SU-DHL-6 (cell line): Measurements from ENCODE around the gene GUCA2A.

Experiments
- H2AFZ ChIP-seq: fragments of 200-600 bp; sonication (generic); 2 replicates; pipeline ENCODE4 v1.6.1; 2014; ENCODE audit warnings: low read depth, mild to moderate bottlenecking, moderate library complexity, mixed read lengths, antibody characterized with exemption, low read length; ENCODE audit not compliant: severe bottlenecking
- H3F3A ChIP-seq: fragments of 200-600 bp; shearing (Covaris generic); 2 replicates; pipeline ENCODE4 v1.6.0; 2016; ENCODE audit warnings: antibody characterized with exemption, mild to moderate bottlenecking; ENCODE audit not compliant: insufficient read depth
- H3K27ac ChIP-seq: fragments of 200-600 bp; sonication (generic); 2 replicates; pipeline ENCODE4 v1.5.1; 2016; ENCODE audit warnings: low read depth, mild to moderate bottlenecking, low read length, moderate library complexity, mixed read lengths
- H3K27me3 ChIP-seq: fragments of 200-600 bp; sonication (generic), shearing (Covaris generic); 2 replicates; pipeline ENCODE4 v1.6.0; 2014; ENCODE audit warnings: mild to moderate bottlenecking, low read length
- H3K36me3 ChIP-seq: fragments of 200-600 bp; sonication (generic); 2 replicates; pipeline ENCODE4 v1.6.1; 2014; ENCODE audit warnings: mild to moderate bottlenecking, low read length, mixed read lengths
- H3K4me2 ChIP-seq: fragments of 300-600, 200-600 bp; shearing (Covaris generic), sonication (generic); 2 replicates; pipeline ENCODE4 v1.6.0; 2014; ENCODE audit warnings: low read length, low read depth, mild to moderate bottlenecking; ENCODE audit not compliant: poor library complexity, severe bottlenecking
- H3K4me3 ChIP-seq: fragments of 200-600 bp; sonication (generic); 2 replicates; pipeline ENCODE4 v1.5.1; 2014; ENCODE audit warnings: antibody characterized with exemption, low read length, mild to moderate bottlenecking, mixed read lengths; ENCODE audit not compliant: insufficient read depth, poor library complexity, severe bottlenecking
- H3K79me2 ChIP-seq: fragments of 200-600 bp; sonication (generic); 2 replicates; pipeline ENCODE4 v1.6.1; 2014; ENCODE audit warnings: mild to moderate bottlenecking, low read length, moderate library complexity; ENCODE audit not compliant: insufficient read depth
- H3K9ac ChIP-seq: fragments of 200-600 bp; sonication (generic); 2 replicates; pipeline ENCODE4 v1.7.0; 2014; ENCODE audit warnings: mild to moderate bottlenecking, low read length
- H3K9me2 ChIP-seq: fragments of 200-600 bp; sonication (generic); replicated peaks from 2 replicates; pipeline ENCODE4 v1.6.1; 2014; ENCODE audit warnings: low read length; ENCODE audit not compliant: insufficient read depth
- H3K9me3 ChIP-seq: fragments of 200-600 bp; sonication (generic); 2 replicates; pipeline ENCODE4 v1.6.1; 2014; ENCODE audit warnings: low read length, mixed read lengths; ENCODE audit not compliant: insufficient read depth
- H4K20me1 ChIP-seq: fragments of 200-600 bp; sonication (generic); 2 replicates; pipeline ENCODE4 v1.6.1; 2014; ENCODE audit warnings: low read depth, mild to moderate bottlenecking, antibody characterized with exemption, low read length, moderate library complexity, mixed read lengths
- CTCF ChIP-seq: fragments of 200-600 bp; sonication (generic); IDR thresholded peaks from one replicate; pipeline ENCODE4 v1.5.1; 2017; ENCODE audit warnings: antibody characterized with exemption, mild to moderate bottlenecking, low read length, moderate library complexity; ENCODE audit not compliant: insufficient read depth, poor library complexity, severe bottlenecking
- EZH2phosphoT487 ChIP-seq: fragments of 200-600 bp; sonication (generic), shearing (Covaris generic); conservative IDR thresholded peaks from 2 replicates; pipeline ENCODE4 v1.6.1; 2018; ENCODE audit warnings: mild to moderate bottlenecking, antibody characterized with exemption, low read length, moderate library complexity, mixed read lengths

The GUCA2A gene

GRCh38 chr1:42191319-42191718, 26.8 kb upstream of the GUCA2A start:
- H3K79me2 ChIP-seq: no peaks in the 10 kb centered on the region
- H3K9me3 ChIP-seq: no peaks in the 10 kb centered on the region
- H4K20me1 ChIP-seq: no peaks in the 10 kb centered on the region
- no peak overlapping the region for H3K4me2 ChIP-seq
- TF ChIP-seq EZH2phosphoT487: no peak
- H2AFZ ChIP-seq: no peak overlapping the region
- no peaks in the 10 kb centered on the region for H3K27me3 ChIP-seq
- H3K36me3 ChIP-seq: peaks cover 23% of the 10 kb centered on the region
- H3F3A ChIP-seq: no peaks in the 10 kb centered on the region; the same call in 1 of the 2 replicates
- H3K9ac ChIP-seq: no peak overlapping the region
- no peak overlapping the region for H3K4me3 ChIP-seq
- H3K27ac ChIP-seq: no peak overlapping the region
- no peaks in the 10 kb centered on the region for H3K9me2 ChIP-seq

- H3K4me2 ChIP-seq: no peak overlapping the region
- no peaks in the 10 kb centered on the region for H3K79me2 ChIP-seq
These were observed 25.6 kb upstream of the GUCA2A start for GRCh38 chr1:42189931-42190853.

GRCh38 chr1:42186152-42186551, 21.6 kb upstream of the GUCA2A start:
- Histone ChIP-seq H3K9me3 (no peaks in the 10 kb centered on the region), H3K36me3 (peaks cover 14% of the 10 kb centered on the region; the same call in 1 of the 2 replicates), H3K9me2 (no peaks in the 10 kb centered on the region), H3K79me2 (no peaks in the 10 kb centered on the region), H3K4me2 (no peak overlapping the region), H3F3A (no peaks in the 10 kb centered on the region; the same call in 1 of the 2 replicates), H3K27me3 (no peaks in the 10 kb centered on the region), H3K27ac (no peak overlapping the region), H2AFZ (no peak overlapping the region), H3K4me3 (no peak overlapping the region), H4K20me1 (no peaks in the 10 kb centered on the region), H3K9ac (no peak overlapping the region)
- no peak for TF ChIP-seq EZH2phosphoT487
- TF ChIP-seq CTCF: no peak

More at GRCh38 chr1:42189931-42190853, 25.6 kb upstream of the GUCA2A start:
- Histone ChIP-seq H3K9me3 (no peaks in the 10 kb centered on the region), H3K4me3 (no peak overlapping the region), H3K9me2 (no peaks in the 10 kb centered on the region), H3K27ac (no peak overlapping the region), H3K9ac (no peak overlapping the region), H3K27me3 (no peaks in the 10 kb centered on the region), H3K36me3 (peaks cover 20% of the 10 kb centered on the region), H2AFZ (no peak overlapping the region), H3F3A (no peaks in the 10 kb centered on the region; the same call in 1 of the 2 replicates), H4K20me1 (no peaks in the 10 kb centered on the region)
- TF ChIP-seq EZH2phosphoT487 (no peak), CTCF (no peak)

- Histone ChIP-seq H3K9me2 (no peaks in the 10 kb centered on the region), H3K36me3 (peaks cover 10% of the 10 kb centered on the region; the same call in 1 of the 2 replicates)
These were observed 20.1 kb upstream of the GUCA2A start for GRCh38 chr1:42184616-42185015.

More at GRCh38 chr1:42184616-42185015, 20.1 kb upstream of the GUCA2A start:
- H3K27me3 ChIP-seq: no peaks in the 10 kb centered on the region
- H2AFZ ChIP-seq: no peak overlapping the region
- H3K4me2 ChIP-seq: no peak overlapping the region
- H3K9me3 ChIP-seq: no peaks in the 10 kb centered on the region
- H3K9ac ChIP-seq: no peak overlapping the region
- no peak overlapping the region for H3K4me3 ChIP-seq
- no peaks in the 10 kb centered on the region; the same call in 1 of the 2 replicates for H3F3A ChIP-seq
- no peaks in the 10 kb centered on the region for H3K79me2 ChIP-seq
- H4K20me1 ChIP-seq: no peaks in the 10 kb centered on the region
- H3K27ac ChIP-seq: no peak overlapping the region
- TF ChIP-seq CTCF (no peak), EZH2phosphoT487 (no peak)
